HG02970 (cell line): Measurements from ENCODE around the gene DNAJC8.

Experiments
- ATAC-seq: cut with Tn5 transposase; IDR thresholded peaks from one replicate; pipeline ENCODE4 v1.9.1; 2021; ENCODE audit warnings: mild to moderate bottlenecking, moderate library complexity, moderate number of reproducible peaks; ENCODE audit not compliant: unreplicated experiment, low FRiP score

Gene DNAJC8

DNA sequence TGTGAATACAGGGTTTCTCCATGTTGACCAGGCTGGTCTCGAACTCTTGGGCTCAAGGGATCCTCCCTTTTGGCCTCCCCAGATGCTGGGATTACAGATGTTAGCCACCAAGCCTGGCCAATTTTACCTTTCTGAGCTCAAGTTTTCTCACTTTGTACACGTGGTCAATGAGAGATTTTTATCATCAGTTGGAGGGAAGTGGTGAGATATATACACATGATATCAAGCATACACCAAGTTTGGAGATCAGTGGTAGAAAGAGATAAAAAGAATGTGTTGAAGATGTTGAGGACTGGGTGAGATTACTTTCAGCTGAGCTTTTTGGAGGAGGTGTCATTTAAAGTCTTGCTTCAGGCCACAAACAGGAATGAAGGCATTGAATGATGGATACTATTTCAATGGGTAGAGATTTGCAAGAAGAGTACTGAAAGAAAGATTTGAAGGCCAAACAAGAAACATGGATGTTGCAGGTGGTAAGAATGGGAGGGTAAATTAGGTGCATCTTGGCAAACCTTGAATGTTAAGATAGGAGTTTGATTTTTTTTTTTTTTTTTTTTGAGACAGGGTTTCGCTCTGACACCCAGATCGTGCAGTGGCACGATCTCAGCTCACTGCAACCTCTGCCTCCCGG lies 23.5 kb upstream of the DNAJC8 start:
- no peak for ATAC-seq

DNA sequence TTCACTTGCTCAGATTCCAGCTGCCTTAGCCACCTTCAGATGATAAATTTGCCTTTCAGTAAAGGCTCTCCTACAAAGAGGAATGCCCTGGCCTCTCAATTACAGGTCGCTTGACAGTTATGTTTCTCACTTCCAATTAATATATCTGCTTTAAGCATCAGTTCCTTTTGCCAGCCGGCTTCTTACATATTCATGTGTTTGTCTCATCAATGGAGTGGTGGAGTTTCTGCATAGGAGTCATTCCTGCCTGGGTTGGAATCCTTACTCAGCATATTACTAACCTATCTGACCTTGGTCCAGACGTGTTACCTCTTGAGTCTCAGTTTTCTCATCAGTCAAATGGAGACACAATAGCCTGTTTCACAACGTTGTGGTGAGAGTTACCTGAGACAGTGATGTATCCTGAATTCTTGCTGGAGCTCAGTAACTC lies 17.1 kb upstream of the DNAJC8 start:
- no peak for ATAC-seq

DNA sequence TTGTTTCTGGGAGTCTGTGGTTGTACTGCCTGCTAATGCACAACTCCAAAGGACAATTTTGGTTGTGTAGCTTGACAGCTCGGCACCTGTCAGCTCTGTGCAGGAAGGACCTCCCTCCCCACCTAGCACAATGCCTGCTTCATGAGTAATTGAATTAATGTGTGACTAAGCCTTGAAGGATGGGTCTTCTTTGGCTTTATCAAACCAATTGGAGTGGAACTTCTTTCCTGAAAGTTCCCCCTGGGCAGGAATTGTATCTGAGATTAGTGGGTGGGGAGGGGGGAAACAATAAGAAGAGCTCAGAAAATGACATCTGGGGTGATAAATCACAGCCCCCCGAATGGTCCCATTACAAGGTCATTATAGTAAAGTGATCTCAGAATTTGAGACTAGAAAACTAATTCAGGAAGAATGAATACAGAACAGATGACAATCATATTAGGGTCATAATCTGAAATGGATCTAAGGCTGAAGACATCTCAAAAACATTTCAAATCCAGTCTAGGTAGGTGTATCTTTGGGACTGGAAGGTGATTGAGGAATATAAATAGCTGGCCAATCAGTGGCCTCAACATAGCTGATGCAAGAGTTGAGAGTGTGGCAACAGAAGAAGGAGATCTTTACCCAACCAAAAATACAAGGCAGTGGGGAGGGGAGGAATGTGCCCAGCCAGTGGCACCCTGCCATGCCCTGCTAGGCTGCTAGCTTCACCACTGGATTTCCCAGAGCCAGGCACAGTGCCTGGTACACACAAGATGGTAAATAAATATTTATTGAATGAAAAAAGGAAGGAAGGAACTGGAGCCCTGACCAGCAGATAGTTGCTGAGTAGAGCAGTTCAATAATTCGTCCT lies 16.4 kb upstream of the DNAJC8 start:
- no peak for ATAC-seq

DNA sequence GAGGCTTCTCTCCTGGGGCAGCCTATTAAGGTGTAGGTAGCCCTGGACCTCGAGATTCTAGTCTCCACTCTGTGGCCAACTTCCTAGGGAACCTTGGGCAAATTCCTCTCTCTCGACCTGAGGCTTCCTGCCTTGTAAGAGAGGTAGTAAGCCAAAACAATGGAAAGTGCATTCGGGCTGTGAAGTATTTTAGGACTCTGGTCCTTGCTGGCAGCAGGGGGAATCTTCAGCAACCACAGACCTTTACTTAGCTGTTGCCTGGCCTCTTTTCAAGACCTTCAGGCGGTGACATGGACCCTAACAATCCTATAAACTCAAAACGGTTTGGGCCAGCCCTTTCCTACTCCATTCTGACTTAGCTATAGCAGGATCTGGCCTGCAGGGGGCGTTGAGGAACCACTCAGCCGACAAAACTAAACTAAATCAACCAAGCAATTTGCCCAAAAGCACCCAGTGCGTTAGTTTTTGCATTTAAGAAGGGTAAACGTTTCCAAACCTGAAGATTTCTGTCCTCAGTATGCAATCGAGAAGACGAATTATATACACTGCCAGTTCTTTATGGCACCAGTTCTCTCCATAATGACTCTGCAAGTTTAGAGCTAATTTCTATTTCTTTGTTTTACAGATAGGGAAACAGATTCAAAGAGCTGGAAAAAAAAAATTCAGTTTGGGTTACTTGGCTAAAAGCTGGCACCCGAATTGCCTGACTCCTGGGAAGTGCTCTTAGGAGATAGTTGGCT lies 15.6 kb upstream of the DNAJC8 start:
- no peak for ATAC-seq

DNA sequence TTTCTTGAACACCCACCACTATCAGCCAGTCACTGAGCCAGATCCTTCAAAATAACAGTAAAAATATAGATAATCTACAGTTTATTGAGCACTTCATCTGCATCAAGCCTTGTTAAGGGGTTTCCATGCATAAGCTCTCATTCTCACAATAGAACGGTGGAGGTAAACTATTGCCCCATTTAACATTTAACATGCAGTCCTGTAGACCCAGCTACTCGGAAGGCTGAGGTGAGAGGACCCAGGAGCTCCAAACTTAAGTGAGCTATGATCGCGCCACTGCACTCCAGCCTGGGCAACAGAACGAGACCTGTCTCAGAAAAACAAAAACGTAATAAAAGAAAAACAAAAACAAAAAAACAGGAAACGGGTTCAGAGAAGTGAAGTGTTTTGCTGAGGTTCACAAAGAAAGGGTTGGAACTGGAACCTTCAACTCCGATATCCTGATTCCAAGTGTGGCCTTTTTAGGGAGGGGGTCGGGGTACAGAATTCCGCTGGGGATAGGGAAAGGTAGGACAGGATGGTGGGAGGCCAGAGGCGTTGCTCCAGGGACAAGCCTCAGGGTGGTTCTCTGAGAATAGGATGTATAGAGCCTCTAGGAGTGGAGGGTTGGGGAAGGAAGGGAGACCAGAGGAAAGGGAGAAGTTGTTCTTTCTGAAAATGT lies 14.9 kb upstream of the DNAJC8 start:
- no peak for ATAC-seq

DNA sequence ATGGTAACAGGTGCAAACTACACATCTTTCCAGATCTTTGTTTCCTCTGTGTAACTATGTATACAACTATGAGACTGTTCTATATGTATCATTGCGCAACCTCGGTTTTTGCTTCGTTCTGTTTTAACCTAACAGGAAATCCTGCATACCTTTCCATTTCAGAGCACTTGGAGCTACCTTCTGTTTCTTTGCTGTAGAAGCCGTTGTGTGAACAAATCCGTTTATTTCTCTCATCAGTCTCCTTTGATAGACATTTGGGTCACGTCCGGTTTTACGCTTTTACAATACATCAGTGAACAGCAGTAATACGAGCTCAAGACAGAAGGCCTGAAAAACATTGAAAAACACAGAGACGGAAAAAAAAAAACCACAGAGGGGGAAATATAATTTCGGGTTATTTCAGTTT lies 13.6 kb upstream of the DNAJC8 start:
- ATAC-seq, result no peak

DNA sequence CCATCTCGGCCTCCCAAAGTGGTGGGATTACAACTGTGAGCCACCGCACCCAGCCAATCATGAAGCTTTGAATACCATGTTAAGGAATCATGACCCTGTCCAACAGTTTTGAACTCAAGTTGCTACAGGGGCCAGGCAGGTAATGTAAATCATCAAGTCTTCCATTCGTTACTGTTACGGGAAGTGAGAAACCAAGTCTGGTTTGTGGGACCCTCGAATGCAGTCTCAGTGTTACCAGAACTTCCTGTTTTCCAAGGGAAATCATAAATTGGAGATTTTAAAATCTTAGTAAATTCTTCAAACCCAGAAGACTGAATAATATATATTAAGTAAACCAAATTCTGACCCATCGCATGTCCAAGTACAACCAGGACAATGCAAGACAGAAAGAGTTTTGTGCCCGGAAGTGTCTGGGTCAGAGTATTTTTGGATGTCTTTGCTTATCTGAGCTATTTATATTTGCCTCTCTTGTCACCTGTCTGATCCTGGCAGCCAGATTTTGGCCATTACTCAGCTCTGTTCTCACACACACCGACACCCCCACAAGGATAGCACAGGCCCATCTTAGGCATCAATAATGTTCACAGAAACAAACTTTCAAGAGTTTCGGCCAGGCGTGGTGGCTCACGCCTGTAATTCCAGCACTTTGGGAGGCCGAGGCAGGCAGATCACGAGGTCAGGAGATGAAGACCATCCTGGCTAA lies 11.9 kb upstream of the DNAJC8 start:
- ATAC-seq, result no peak

DNA sequence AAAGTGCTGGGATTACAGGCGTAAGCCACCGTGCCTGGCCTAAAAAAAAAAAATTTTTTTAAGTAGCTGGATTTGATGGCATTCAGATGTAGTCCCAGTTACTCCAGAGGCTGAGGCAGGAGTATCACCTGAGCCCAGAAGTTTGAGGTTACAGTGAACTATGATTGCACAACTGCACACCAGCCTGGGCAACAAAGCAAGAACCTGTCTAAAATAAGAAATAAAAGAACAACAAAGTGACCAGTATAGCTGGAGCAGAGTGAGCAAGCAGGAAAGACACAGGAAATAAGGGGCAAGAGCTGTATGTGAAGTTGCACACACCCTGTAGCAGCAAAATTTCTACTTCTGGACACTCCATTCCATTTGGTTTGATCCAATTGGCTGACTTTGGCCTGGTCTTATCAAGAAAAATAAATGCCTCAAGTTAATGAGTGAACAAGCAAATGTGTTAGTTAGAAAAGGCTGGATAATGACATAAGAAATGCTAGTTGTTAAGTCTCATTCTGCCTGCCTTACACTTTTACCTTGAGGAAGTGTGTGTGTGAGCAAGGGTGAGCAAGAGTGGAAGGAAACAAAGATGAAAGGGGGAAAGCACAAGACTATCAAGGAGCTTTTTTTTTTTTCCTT lies 11.0 kb upstream of the DNAJC8 start:
- ATAC-seq, result no peak

DNA sequence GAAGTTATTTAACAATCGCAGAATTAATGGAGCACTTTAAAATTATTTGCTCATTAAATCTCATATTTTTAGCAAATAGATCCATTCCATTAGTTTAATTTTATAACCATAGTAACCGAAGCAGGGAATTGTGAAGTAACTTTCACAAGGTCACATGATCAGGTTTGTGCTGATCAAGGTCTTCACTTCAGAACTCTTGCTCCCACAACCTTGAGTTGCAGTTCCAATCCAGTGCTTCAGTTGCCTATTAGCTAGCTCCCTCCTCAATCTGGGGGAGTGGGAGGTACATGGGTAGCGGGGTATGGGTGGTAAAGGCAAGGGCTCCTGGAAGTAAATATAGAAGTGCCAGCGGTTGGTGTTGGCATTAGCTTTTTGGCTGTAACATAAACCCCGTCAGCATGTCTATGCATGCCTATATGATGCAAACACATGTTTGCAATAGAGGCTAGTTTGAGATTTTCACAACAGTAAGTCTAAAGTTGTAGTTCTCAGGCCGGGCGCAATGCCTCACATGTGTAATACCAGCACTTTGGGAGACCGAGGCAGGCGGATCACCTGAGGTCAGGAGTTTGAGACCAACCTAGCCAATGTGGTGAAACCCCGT lies 8.9 kb upstream of the DNAJC8 start:
- no peak for ATAC-seq

DNA sequence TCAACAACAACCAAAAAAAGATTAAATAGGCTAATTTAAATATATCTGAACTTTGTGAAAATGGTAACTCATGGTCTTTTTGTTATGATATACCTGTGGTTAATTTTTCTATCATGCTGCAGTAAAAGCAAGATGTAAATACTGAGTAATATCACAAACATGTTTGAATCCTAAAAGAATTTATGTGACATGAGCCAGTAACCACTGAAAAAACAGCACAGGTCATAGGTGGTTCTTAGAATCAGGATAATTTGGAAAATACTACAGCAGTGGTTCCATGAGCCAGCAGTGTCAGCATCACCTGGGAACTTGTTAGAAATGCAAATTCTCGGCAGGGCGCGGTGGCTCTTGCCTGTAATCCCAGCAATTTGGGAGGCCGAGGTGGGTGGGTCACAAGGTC lies 7.2 kb upstream of the DNAJC8 start:
- no peak for ATAC-seq

DNA sequence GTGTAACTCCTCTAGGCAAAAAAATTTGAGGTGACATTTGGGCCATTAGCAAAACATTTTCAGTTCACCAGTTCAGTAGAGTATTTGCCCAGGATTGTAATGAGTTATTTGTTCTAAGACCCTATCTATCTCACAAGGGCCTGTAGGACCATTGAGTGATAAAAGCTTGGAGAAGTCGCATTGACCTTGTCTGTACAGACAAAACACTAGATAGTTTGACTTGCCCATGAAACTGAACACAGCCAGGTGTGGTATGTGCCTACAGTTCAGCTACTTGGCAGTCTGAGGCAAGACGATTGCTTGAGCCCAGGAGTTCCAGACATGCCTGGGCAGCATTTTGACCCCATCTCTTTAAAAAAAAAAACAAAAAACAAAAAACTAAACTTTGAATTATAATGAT lies 6.2 kb upstream of the DNAJC8 start:
- no peak for ATAC-seq

DNA sequence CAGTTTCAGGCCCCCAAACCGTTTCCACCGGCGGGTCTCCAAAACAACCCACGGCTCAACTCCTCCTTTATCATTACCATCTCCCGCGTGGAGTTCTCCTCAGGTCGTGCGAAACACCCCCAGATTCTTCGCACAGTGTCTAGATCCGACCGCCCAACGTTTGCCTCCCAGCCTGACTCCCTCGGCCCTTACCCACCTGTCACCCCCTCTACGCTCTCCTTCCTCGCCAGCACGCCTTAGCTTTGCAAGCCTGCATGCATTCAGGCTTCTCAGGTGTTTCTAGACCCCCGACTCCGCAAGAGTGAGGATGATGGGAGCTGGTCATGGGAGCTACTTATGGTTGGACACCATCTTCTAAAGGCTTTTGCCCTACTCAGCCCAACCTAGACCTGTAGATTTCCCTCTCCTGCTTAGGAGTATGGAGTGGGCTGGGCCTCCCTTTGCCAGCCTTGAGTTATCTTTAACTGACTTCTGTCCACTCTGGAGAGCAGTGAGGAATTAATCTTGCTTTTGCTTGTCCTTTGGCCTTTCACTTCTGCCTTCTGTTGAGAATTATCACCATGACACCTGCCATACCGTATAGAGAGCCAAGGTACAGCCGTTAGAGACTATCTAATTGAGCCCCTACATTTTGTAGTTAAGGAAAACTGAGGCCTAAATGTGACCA lies 4.0 kb upstream of the DNAJC8 start:
- ATAC-seq, result no peak

DNA sequence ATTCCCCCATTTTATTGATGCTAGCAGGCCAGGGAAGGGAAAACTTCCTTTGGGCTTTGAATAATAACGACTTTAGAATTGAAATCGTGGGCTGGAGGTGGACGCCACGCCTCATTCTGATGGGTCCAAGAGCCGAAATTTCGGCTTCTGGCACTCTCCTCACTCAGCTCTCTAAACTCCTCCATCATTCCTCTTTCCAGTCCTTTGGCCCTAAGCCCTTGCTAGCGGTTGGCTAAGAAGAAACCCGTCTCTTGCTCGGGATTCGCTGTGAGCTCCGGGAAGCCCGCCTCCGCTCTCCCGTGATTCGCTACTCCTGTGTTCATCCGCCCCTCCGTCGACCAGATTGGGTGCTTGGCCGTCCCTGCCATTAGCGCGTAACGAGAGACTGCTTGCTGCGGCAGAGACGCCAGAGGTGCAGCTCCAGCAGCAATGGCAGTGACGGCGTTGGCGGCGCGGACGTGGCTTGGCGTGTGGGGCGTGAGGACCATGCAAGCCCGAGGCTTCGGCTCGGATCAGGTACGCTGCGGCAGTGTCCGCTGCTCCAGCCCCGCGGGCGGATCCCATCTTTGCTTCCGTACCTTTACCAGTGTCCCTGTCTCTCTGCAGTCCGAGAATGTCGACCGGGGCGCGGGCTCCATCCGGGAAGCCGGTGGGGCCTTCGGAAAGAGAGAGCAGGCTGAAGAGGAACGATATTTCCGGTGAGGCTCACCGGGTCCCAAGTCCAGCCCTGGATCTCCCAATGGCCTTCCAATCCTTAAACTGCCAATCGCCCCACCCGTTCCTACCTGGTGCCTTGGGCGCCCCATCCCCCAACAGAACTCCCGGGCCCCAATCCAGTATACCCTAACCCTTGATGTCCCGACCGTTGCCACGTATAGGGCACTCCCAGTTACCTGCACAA lies 3.2 kb upstream of the DNAJC8 start, which contains the start of gene ATP5IF1:
TSS of gene ATP5IF1 (plus strand) at position 370 of the 901 bp plus-strand sequence. CDS start at position 430, 60 bp downstream.
- ATAC-seq, result peak; percentile 79

DNA sequence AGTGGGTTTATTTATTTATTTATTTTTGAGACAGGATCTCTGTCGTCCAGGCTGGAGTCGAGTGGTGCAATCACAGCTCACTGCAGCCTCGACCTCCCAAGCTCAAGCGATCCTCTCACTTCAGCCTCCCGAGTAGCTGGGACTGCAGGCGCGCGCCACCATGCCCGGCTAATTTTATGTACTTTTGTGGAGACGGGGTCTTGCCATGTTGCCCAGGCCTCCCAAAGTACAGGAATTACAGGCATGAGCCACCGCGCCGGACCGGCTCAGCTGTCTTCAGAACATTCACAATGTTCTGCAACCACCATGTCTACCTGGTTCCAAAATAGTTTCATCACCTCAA lies 406 bp upstream of the DNAJC8 start:
- no peak for ATAC-seq

DNA sequence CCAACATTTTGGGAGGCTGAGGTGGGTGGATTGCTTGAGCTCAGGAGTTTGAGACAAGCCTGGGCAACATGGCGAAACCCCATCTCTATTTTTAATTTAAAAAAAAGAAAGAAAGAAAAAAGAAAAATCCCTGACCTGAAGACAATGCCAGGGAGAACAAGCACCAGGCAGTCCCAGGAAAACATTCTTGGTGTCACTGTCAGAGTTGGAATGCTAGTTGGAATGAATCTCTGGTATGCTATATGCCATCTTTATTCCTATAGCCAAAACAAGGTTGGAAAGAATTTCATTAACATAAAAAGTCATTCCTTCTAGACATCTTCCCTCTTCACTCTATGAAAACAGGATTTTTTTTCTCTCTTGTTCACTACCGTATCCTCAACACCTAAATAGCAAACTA lies 2.8 kb downstream of the DNAJC8 start:
- ATAC-seq, result no peak

DNA sequence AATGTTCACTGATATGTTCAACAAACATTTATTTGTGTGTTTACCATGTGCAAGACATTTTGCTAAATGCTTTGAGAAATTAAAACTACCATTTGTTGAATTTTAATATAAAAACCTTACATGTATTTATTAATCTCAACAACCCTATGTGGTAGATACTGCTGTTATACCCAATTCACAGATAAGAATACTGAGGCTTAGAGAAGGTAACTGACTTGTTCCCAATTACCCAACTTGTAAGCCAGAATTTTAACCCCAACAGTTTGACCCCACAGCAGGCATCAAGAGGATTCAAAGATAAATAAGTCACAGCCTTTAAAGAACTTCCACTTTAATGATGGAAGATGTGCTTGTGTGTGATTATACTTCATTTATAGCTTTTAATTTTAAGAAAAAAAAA lies 3.7 kb downstream of the DNAJC8 start:
- no peak for ATAC-seq

DNA sequence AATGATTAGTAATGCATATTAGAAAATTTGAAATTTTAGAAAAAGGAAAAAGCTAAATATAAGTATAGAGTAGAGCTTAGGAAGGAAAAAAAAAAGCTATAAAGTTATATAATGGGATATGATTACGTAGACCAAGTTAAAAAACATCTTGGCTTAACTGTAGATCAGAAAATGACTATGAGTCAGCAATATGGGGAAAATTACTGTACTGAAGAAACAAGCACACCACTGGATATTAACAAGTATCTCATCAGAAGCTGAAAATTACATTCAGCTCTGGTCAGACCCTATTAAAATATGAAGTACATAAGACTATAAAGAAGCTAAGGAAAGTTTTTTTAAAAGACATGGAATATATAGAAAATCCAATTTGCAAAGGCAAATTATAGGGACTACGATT lies 19.5 kb downstream of the DNAJC8 start:
- no peak for ATAC-seq

DNA sequence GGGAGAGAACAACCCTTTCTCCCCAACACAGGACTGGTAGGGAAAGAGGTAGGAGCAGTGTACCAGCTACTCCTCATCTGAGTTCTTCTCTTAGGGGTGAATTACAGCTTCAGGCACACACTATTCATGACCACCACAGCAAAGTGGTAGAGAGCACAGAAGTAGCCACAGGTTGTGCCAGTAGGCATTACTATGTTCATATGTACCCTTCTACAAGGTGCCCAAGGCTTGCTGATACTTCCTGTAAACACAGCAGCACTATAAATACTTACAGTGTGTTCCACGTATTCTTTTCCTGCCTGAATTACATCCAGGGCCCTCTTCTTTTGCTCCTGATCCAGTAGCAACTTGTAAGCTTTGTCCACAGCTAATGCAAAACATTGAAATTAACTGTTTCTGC lies 23.1 kb downstream of the DNAJC8 start:
- no peak for ATAC-seq
